Measurements from ENCODE around the gene ZNF264.

- no peak for TF ChIP-seq POLR2A (IDR thresholded peaks at IDR 0.05)
- TF ChIP-seq, protein P1, sequence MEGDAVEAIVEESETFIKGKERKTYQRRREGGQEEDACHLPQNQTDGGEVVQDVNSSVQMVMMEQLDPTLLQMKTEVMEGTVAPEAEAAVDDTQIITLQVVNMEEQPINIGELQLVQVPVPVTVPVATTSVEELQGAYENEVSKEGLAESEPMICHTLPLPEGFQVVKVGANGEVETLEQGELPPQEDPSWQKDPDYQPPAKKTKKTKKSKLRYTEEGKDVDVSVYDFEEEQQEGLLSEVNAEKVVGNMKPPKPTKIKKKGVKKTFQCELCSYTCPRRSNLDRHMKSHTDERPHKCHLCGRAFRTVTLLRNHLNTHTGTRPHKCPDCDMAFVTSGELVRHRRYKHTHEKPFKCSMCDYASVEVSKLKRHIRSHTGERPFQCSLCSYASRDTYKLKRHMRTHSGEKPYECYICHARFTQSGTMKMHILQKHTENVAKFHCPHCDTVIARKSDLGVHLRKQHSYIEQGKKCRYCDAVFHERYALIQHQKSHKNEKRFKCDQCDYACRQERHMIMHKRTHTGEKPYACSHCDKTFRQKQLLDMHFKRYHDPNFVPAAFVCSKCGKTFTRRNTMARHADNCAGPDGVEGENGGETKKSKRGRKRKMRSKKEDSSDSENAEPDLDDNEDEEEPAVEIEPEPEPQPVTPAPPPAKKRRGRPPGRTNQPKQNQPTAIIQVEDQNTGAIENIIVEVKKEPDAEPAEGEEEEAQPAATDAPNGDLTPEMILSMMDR (IDR thresholded peaks at IDR 0.05), result no peak
Measured at GRCh38 chr19:57248646-57249045, 57.3 kb downstream of the ZNF264 start.

All from Peyer's patch (tissue), 4 donors.